HepG2 (cell line): Measurements from ENCODE around the gene LIME1. TPM values are rescaled to one million over a fixed set of nuclear protein-coding genes. Genes with fewer than 3 reads are reported as not detected.

ENCODE experiments used
- DNMT1 ChIP-seq: sonication (generic); formaldehyde crosslinking; IDR thresholded peaks from 2 replicates; pipeline ENCODE4 v1.5.1; 2020; ENCODE audit warnings: mild to moderate bottlenecking, missing genetic modification reagents
- EZH2 ChIP-seq: conservative IDR thresholded peaks from 2 replicates; pipeline ENCODE4 v1.6.1; 2012; ENCODE audit warnings: mild to moderate bottlenecking, low read depth, low read length, moderate library complexity
- FOXK1 ChIP-seq: sonication (generic); formaldehyde crosslinking; IDR thresholded peaks from 2 replicates; pipeline ENCODE4 v1.4.0; 2020; ENCODE audit warnings: low read depth, missing genetic modification reagents, borderline replicate concordance
- FOXK2 ChIP-seq: fragments of 450-650 bp; IDR thresholded peaks from 2 replicates; pipeline ENCODE4 v1.6.1; 2016
- GABPA ChIP-seq, 2 experiments: IDR thresholded peaks; 2 replicates each; pipeline ENCODE4 v1.6.1; 2011 to 2016; ENCODE audit warnings: low read depth in 2 of 2, low read length in 1 of 2, missing biosample characterization in 1 of 2, missing genetic modification characterization in 1 of 2
- HCFC1 ChIP-seq: fragments of 150-350 bp; IDR thresholded peaks from 2 replicates; pipeline ENCODE4 v1.6.1; 2014; ENCODE audit warnings: low read depth, low read length
- ISX ChIP-seq: sonication (generic); formaldehyde crosslinking; conservative IDR thresholded peaks from 2 replicates; pipeline ENCODE4 v1.5.0; 2020; ENCODE audit warnings: missing genetic modification reagents
- KLF11 ChIP-seq: IDR thresholded peaks from 2 replicates; pipeline ENCODE4 v1.6.1; 2016; ENCODE audit warnings: missing compliant biosample characterization
- MAF1 ChIP-seq: sonication (generic); formaldehyde crosslinking; IDR thresholded peaks from 2 replicates; pipeline ENCODE4 v1.5.0; 2020; ENCODE audit warnings: missing genetic modification reagents, borderline replicate concordance
- MAFF ChIP-seq: IDR thresholded peaks from 2 replicates; pipeline ENCODE4 v1.6.1; 2011; ENCODE audit warnings: low read depth, low read length, improper control_type of control experiment
- MZF1 ChIP-seq: sonication (generic); formaldehyde crosslinking; IDR thresholded peaks from 2 replicates; pipeline ENCODE4 v1.8.1; 2023; ENCODE audit warnings: mild to moderate bottlenecking, missing genetic modification reagents, borderline replicate concordance
- NAIF1 ChIP-seq: sonication (generic); formaldehyde crosslinking; IDR thresholded peaks from 2 replicates; pipeline ENCODE4 v1.5.0; 2020; ENCODE audit warnings: mild to moderate bottlenecking, missing genetic modification reagents, borderline replicate concordance
- NCOA5 ChIP-seq: sonication (generic); formaldehyde crosslinking; IDR thresholded peaks from 2 replicates; pipeline ENCODE4 v1.4.0; 2020; ENCODE audit warnings: missing genetic modification reagents
- PCBP2 ChIP-seq: fragments of 200-400 bp; formaldehyde crosslinking; optimal IDR thresholded peaks from 2 replicates; pipeline ENCODE3; 2018; ENCODE audit warnings: low read length, low read depth; ENCODE audit not compliant: poor library complexity, severe bottlenecking
- PRPF4 ChIP-seq: fragments of 200-400 bp; formaldehyde crosslinking; IDR thresholded peaks from 2 replicates; pipeline ENCODE4 v1.6.1; 2016; ENCODE audit warnings: low read length, low read depth; ENCODE audit not compliant: poor library complexity, severe bottlenecking
- RELA ChIP-seq: sonication (generic); formaldehyde crosslinking; IDR thresholded peaks from 2 replicates; pipeline ENCODE4 v1.4.0; 2020; ENCODE audit warnings: missing genetic modification reagents
- SYNCRIP ChIP-seq: fragments of 200-400 bp; formaldehyde crosslinking; IDR thresholded peaks from 2 replicates; pipeline ENCODE4 v1.6.1; 2018; ENCODE audit warnings: mild to moderate bottlenecking, low read depth, low read length; ENCODE audit not compliant: insufficient read depth
- TARDBP ChIP-seq: sonication (generic); formaldehyde crosslinking; IDR thresholded peaks from 2 replicates; pipeline ENCODE4 v1.8.0; 2022; ENCODE audit warnings: mild to moderate bottlenecking, missing genetic modification reagents
- TOE1 ChIP-seq: sonication (generic); formaldehyde crosslinking; IDR thresholded peaks from 2 replicates; pipeline ENCODE4 v1.4.0; 2020; ENCODE audit warnings: mild to moderate bottlenecking, missing genetic modification reagents
- ZNF230 ChIP-seq: sonication (generic); formaldehyde crosslinking; IDR thresholded peaks from 2 replicates; pipeline ENCODE4 v1.4.0; 2020; ENCODE audit warnings: mild to moderate bottlenecking, missing genetic modification reagents
- ZNF292 ChIP-seq: sonication (generic); formaldehyde crosslinking; IDR thresholded peaks from 2 replicates; pipeline ENCODE4 v1.8.1; 2022; ENCODE audit warnings: mild to moderate bottlenecking, low read depth, missing genetic modification reagents, borderline replicate concordance
- ZNF598 ChIP-seq: sonication (generic); formaldehyde crosslinking; IDR thresholded peaks from 2 replicates; pipeline ENCODE4 v1.5.1; 2020; ENCODE audit warnings: mild to moderate bottlenecking, missing genetic modification reagents, borderline replicate concordance
- ZSCAN22 ChIP-seq: sonication (generic); formaldehyde crosslinking; IDR thresholded peaks from 2 replicates; pipeline ENCODE4 v1.4.0; 2020; ENCODE audit warnings: mild to moderate bottlenecking, missing genetic modification reagents
- polyA plus RNA-seq, 8 experiments: library from polyadenylated mRNA; depleted of rRNA in 3 of 8; stranded (reverse) in 7 of 8; unstranded in 1 of 8; fragments of >200 nt; fragmentation: Illumina TruSeq in 4 of 8; extraction: Trizol in 4 of 8; gene quantifications; 2 replicates each; pipeline versions ENCODE4 v1.2.1 to v1.2.3, GENCODE V29; 2011 to 2016; ENCODE audit warnings: low read depth in 4 of 8, missing spikeins in 1 of 8, mixed read lengths in 1 of 8; ENCODE audit not compliant: insufficient read depth in 1 of 8
- total RNA-seq, 5 experiments: library from RNA; depleted of rRNA; stranded (reverse); fragments of >200 nt; fragmentation: Illumina TruSeq; extraction: Trizol; gene quantifications; 2 replicates each; pipeline ENCODE4 v1.2.3, GENCODE V29; 2016; ENCODE audit warnings: low read depth in 1 of 5
- TF ChIP-seq, protein P1 (sequence below): sonication (generic); formaldehyde crosslinking; IDR thresholded peaks from 2 replicates; pipeline ENCODE4 v1.8.1; 2023; ENCODE audit warnings: mild to moderate bottlenecking, moderate library complexity, missing genetic modification reagents
- TF ChIP-seq, protein P2 (sequence below): sonication (generic); formaldehyde crosslinking; IDR thresholded peaks from 2 replicates; pipeline ENCODE4 v1.5.0; 2020; ENCODE audit warnings: missing genetic modification reagents
- TF ChIP-seq, protein P3 (sequence below): sonication (generic); formaldehyde crosslinking; IDR thresholded peaks from 2 replicates; pipeline ENCODE4 v1.5.1; 2020; ENCODE audit warnings: missing genetic modification reagents, mild to moderate bottlenecking, borderline replicate concordance

The LIME1 gene
- total and polyA plus RNA-seq, 2 of the 13 experiments (the other 11 are each of a cell fraction or from before 2014, with no cell fraction given): 13.0 to 61.5 TPM

DNA sequence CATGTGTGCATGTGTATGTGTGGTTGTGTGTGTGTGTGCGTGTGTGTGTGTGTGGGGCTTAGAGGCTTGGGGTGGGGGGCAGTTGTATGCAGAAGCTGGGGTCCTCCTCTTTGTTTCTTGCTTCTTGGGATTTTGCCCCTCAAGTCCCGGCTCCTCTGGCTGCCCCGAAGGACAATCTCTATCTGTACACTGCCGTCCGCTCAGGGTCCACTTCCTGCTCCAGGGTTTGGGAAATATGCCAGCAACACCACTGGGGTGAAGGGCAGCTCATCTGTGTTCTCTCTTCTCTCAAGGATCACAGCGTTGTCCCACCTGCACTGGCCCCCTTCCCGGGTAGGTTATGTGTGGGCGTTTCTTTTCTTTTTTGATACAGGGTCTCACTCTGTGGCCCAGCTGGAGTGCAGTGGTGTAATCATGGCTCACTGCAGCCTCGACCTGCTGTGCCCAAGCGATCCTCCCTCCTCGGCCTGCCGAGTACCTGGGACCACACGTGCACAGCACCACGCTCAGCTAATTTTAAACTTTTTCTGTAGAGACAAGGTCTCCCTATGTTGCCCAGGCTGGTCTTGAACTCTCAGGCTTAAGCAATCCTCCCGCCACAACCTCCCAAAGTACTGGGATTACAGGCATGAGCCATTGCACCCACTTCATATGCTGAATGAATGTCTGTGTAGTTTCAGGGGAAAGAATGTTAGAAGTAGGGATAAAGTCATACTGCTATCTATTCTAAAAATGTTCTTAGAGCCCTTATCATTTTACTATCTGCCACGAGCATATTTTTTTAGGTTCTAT, 28.8 kb downstream of the LIME1 start (continued):
- TF ChIP-seq, protein P1, sequence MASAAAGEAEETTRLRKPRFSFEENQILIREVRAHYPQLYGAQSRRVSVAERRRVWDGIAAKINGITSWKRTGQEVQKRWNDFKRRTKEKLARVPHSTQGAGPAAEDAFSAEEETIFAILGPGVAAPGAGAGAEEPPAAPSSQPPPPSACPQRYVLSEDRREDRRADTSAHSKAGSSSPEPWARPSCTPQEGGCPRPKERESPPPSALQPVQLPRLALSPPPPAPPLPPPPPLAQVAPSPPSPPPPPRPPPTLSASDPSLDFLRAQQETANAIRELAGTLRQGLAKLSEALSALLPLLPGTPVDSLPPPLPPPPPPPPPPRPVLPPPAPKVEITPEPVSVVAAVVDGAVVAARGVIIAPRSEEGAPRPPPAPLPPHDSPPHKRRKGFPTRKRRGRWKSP (CRISPR knock-in tag): no peak; the same call in 1 of the 2 replicates
- TF ChIP-seq TARDBP (CRISPR knock-in tag) (no peak), MAFF (no peak), SYNCRIP (no peak), EZH2 (no peak), FOXK1 (0 out of 2 replicates have a peak, but pooled peaks have one; percentile 27), ZNF598 (CRISPR knock-in tag) (peak; percentile 39; the same call in 1 of the 2 replicates), RELA (CRISPR knock-in tag) (no peak; the same call in 1 of the 2 replicates), PRPF4 (no peak), DNMT1 (CRISPR knock-in tag) (no peak), ISX (CRISPR knock-in tag) (no peak), NCOA5 (no peak), ZNF292 (CRISPR knock-in tag) (peak; percentile 69; the same call in 1 of the 2 replicates), MAF1 (CRISPR knock-in tag) (no peak), PCBP2 (no peak), GABPA (IDR thresholded peaks at IDR 0.05; ENCODE audit: low read depth, low read length) (no peak), GABPA (CRISPR knock-in tag; IDR thresholded peaks at IDR 0.05; ENCODE audit: low read depth) (peak; percentile 62), MZF1 (no peak), ZNF230 (CRISPR knock-in tag) (no peak), TOE1 (CRISPR knock-in tag) (no peak), HCFC1 (no peak), NAIF1 (CRISPR knock-in tag) (no peak), FOXK2 (no peak), KLF11 (CRISPR knock-in tag) (0 out of 2 replicates have a peak, but pooled peaks have one; percentile 49), ZSCAN22 (CRISPR knock-in tag) (no peak)
- TF ChIP-seq, protein P2, sequence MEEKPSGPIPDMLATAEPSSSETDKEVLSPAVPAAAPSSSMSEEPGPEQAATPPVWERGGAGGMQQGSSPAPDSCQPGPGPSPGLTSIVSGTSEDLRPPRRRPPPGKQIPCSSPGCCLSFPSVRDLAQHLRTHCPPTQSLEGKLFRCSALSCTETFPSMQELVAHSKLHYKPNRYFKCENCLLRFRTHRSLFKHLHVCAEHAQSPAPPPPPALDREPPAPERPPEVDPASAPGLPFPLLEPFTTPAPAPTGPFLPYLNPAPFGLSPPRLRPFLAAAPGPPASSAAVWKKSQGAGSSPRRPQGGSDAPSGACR (CRISPR knock-in tag): peak; percentile 52; the same call in 1 of the 2 replicates
- TF ChIP-seq, protein P3, sequence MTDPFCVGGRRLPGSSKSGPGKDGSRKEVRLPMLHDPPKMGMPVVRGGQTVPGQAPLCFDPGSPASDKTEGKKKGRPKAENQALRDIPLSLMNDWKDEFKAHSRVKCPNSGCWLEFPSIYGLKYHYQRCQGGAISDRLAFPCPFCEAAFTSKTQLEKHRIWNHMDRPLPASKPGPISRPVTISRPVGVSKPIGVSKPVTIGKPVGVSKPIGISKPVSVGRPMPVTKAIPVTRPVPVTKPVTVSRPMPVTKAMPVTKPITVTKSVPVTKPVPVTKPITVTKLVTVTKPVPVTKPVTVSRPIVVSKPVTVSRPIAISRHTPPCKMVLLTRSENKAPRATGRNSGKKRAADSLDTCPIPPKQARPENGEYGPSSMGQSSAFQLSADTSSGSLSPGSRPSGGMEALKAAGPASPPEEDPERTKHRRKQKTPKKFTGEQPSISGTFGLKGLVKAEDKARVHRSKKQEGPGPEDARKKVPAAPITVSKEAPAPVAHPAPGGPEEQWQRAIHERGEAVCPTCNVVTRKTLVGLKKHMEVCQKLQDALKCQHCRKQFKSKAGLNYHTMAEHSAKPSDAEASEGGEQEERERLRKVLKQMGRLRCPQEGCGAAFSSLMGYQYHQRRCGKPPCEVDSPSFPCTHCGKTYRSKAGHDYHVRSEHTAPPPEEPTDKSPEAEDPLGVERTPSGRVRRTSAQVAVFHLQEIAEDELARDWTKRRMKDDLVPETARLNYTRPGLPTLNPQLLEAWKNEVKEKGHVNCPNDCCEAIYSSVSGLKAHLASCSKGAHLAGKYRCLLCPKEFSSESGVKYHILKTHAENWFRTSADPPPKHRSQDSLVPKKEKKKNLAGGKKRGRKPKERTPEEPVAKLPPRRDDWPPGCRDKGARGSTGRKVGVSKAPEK (CRISPR knock-in tag): no peak; the same call in 1 of the 2 replicates
